MCF 10A (cell line): Measurements from ENCODE around the gene TRIM17. TPM values are rescaled to one million over a fixed set of nuclear protein-coding genes. Genes with fewer than 3 reads are reported as not detected.

Source experiments
- BruUV-seq: library from RNA; stranded (reverse); fragments of 400-500 nt; replicated peaks from 2 replicates; lab custom pipeline; 2021; lab: Mats Ljungman, UMichigan
- CTCF ChIA-PET: fragments of 300-600 bp; sonication (Branson Sonifier 250); formaldehyde crosslinking; extraction: SDS; loops from one replicate; lab custom pipeline; 2021; ENCODE audit warnings: antibody characterized with exemption, inconsistent platforms; lab: Yijun Ruan, JAX
- POLR2A ChIA-PET: fragments of 300-600, 350-650 bp; sonication (Branson Sonifier 250); formaldehyde crosslinking; extraction: SDS; loops from one replicate; lab custom pipeline; 2020; ENCODE audit warnings: antibody characterized with exemption, inconsistent platforms; lab: Yijun Ruan, JAX
- DNase-seq: peaks from one replicate; pipeline ENCODE4 v3.0.0-alpha.2; 2018; ENCODE audit not compliant: unreplicated experiment
- H3K27ac Mint-ChIP-seq: one replicate; pipeline ENCODE4 v1.8.0; 2022; ENCODE audit warnings: mild to moderate bottlenecking, low read depth, mixed read lengths; ENCODE audit not compliant: unreplicated experiment
- H3K27me3 Mint-ChIP-seq: one replicate; pipeline ENCODE4 v1.8.0; 2022; ENCODE audit warnings: mixed read lengths; ENCODE audit not compliant: insufficient read depth, unreplicated experiment
- H3K36me3 Mint-ChIP-seq: one replicate; pipeline ENCODE4 v1.8.0; 2022; ENCODE audit warnings: mild to moderate bottlenecking, moderate library complexity, mixed read lengths; ENCODE audit not compliant: insufficient read depth, unreplicated experiment
- H3K4me1 Mint-ChIP-seq: one replicate; pipeline ENCODE4 v1.8.0; 2022; ENCODE audit warnings: mixed read lengths; ENCODE audit not compliant: insufficient read depth, unreplicated experiment
- H3K4me3 Mint-ChIP-seq: one replicate; pipeline ENCODE4 v1.8.0; 2022; ENCODE audit warnings: mild to moderate bottlenecking, moderate library complexity, mixed read lengths; ENCODE audit not compliant: unreplicated experiment
- H3K9me3 Mint-ChIP-seq: one replicate; pipeline ENCODE4 v1.8.0; 2022; ENCODE audit warnings: mixed read lengths; ENCODE audit not compliant: unreplicated experiment
- CTCF ChIP-seq: fragments of 200-600 bp; IDR thresholded peaks from one replicate; pipeline ENCODE4 v1.8.0; 2022; ENCODE audit warnings: antibody characterized with exemption, mild to moderate bottlenecking; ENCODE audit not compliant: unreplicated experiment
- intact Hi-C: fragments of 100-400 bp; cut with micrococcal nuclease; formaldehyde crosslinking; loops from 2 replicates; pipeline ENCODE4 v1.14.1; 2022
- total RNA-seq: library from RNA; stranded (reverse); gene quantifications from 2 replicates; pipeline ENCODE4 v1.2.3, GENCODE V29; 2022

TRIM17 gene
- total RNA-seq, 1 experiment from 2014 or later: not detected

GRCh38 chr1:228383773-228384172 lies 32.9 kb downstream of the TRIM17 start:
- H3K36me3 Mint-ChIP-seq: no peaks in the 10 kb centered on the region
- intact Hi-C loops: no loop called here
- TF ChIP-seq CTCF: no peak
- H3K27ac Mint-ChIP-seq: no peak overlapping the region
- DNase-seq: no peak
- H3K4me3 Mint-ChIP-seq: no peak overlapping the region
- POLR2A ChIA-PET: interaction anchor here (1.0 to 4.4 kb wide), 2 partner anchors 22 to 253 kb away, joined by 3 to 19 read pairs; partner anchors contain the start of gene TRIM11
- peaks cover 16% of the 10 kb centered on the region for H3K27me3 Mint-ChIP-seq
- CTCF ChIA-PET: interaction anchor here (1.6 kb wide), 1 partner anchor 15 kb away, joined by 3 read pairs; no protein-coding TSS in a partner anchor
- H3K9me3 Mint-ChIP-seq: no peaks in the 10 kb centered on the region
- no TSS peak for BruUV-seq
- H3K4me1 Mint-ChIP-seq: peaks cover 11% of the 10 kb centered on the region

DNA sequence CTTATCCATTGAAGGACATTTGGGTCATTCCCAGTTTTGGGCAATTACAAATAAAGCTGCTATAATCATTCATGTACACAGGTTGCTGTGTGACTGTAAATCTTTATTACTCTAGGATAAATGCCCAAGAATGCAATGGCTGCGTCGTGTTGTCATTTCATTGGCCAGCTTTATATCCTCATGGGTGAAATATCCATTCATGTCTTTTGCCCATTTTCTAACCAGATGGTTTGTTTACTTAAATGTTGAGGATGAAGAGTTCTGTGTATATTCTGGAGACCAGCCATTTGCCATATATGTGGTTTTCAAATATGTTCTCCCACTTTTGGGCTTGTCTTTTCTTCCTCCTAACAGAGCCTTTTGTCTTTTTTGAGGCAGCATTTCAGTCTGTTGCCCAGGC lies 35.3 kb downstream of the TRIM17 start:
- no peaks in the 10 kb centered on the region for H3K36me3 Mint-ChIP-seq

GRCh38 chr1:228379666-228380065 lies 37.0 kb downstream of the TRIM17 start:
- no peak for DNase-seq
- CTCF ChIA-PET: interaction anchor here (0.9 to 1.1 kb wide), 5 partner anchors 14 to 249 kb away, joined by 3 to 6 read pairs (median 4); no protein-coding TSS in a partner anchor
- no peak for TF ChIP-seq CTCF
- Mint-ChIP-seq H3K36me3 (no peaks in the 10 kb centered on the region), H3K4me3 (peak overlapping the region; percentile 95), H3K4me1 (peaks cover 21% of the 10 kb centered on the region), H3K27me3 (peaks cover 1% of the 10 kb centered on the region), H3K9me3 (no peaks in the 10 kb centered on the region), H3K27ac (no peak overlapping the region)
- intact Hi-C loops: loop anchor here (2.0 to 5.0 kb wide), 3 partner anchors 123 to 167 kb away; no protein-coding TSS in a partner anchor
- BruUV-seq: no TSS peak
- POLR2A ChIA-PET: interaction anchor here (0.8 to 3.5 kb wide), 4 partner anchors 13 to 273 kb away, joined by 3 to 21 read pairs (median 8); a partner anchor contains a TSS

More for the DNA sequence above, 35.3 kb downstream of the TRIM17 start:
- intact Hi-C loops: no loop called here
- TF ChIP-seq CTCF: no peak
- ChIA-PET POLR2A (interaction anchor here (2.9 kb wide), 1 partner anchor 23 kb away, joined by 13 read pairs; no protein-coding TSS in a partner anchor), CTCF (interaction anchor here (1.0 kb wide), 1 partner anchor 382 kb away, joined by 4 read pairs; no protein-coding TSS in a partner anchor)
- DNase-seq: peak; percentile 73
- H3K4me1 Mint-ChIP-seq: peaks cover 11% of the 10 kb centered on the region
- peaks cover 16% of the 10 kb centered on the region for H3K27me3 Mint-ChIP-seq
- H3K4me3 Mint-ChIP-seq: no peak overlapping the region
- no peak overlapping the region for H3K27ac Mint-ChIP-seq
- H3K9me3 Mint-ChIP-seq: no peaks in the 10 kb centered on the region
- BruUV-seq: no TSS peak

DNA sequence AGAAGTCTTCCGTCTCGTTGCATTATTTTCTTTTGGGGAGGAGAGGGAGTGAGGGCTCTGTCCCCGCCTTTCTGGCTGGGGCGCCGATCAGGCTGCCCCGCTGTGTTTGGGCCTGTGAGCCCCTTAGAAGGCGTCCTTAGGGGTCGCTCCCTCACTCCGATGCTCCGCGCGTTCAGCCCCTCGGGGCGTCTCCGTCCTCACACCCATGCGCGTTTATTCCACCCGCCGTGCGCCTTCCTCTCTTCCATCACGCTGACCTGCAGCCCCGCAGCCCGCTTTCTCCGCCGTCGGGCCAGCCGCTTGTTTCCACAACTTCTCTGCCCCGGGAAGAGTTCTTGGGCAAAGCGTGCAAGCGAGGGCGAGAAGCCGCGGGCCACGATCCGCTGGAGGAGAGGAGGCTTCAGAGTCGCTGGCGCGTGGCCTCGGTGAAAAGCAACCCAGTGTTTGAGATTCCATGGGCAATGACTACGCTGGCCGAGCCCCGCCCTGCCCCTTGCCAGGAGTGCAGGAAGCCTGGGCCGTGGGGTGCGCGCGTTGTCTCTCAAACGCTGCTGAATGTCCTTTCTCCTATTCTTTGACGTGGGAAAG lies 37.7 kb downstream of the TRIM17 start:
- TF ChIP-seq CTCF: no peak
- CTCF ChIA-PET: interaction anchor here (0.6 to 1.1 kb wide), 6 partner anchors 14 to 248 kb away, joined by 3 to 6 read pairs (median 4); no protein-coding TSS in a partner anchor
- intact Hi-C loops: loop anchor here (1.0 to 5.0 kb wide), 4 partner anchors 78 to 167 kb away; a partner anchor contains a TSS
- Mint-ChIP-seq H3K27me3 (no peaks in the 10 kb centered on the region), H3K36me3 (no peaks in the 10 kb centered on the region), H3K4me3 (peak overlapping the region; percentile 95), H3K4me1 (peaks cover 21% of the 10 kb centered on the region), H3K27ac (peak overlapping the region; percentile 84), H3K9me3 (no peaks in the 10 kb centered on the region)
- DNase-seq: peak; percentile 55
- POLR2A ChIA-PET: interaction anchor here (0.8 to 3.5 kb wide), 6 partner anchors 14 to 273 kb away, joined by 3 to 21 read pairs (median 4); partner anchors contain the start of gene TRIM11
- BruUV-seq: no TSS peak
